ENCODE measurements around the gene MXD1. TPM values are rescaled to one million over a fixed set of nuclear protein-coding genes. Genes with fewer than 3 reads are reported as not detected.

MXD1 gene
- total and polyA plus RNA-seq, 2 of the 4 experiments (the other 2 are of a cell fraction): 2.0 to 3.7 TPM

- dilution Hi-C loops (cut with HindIII; ENCODE audit: low sequenced_read_pairs, unreplicated experiment) (no loop called here), in situ Hi-C loops (cut with MboI; ENCODE audit: low sequenced_read_pairs) (no loop called here), intact Hi-C loops (cut with micrococcal nuclease) (no loop called here)
- Histone ChIP-seq H2BK120ac (ENCODE audit: low read depth, low read length) (no peak overlapping the region), H3K4me1 (ENCODE audit: control insufficient read depth, insufficient read depth, low read length) (peaks cover 3% of the 10 kb centered on the region; the same call in 1 of the 2 replicates), H2AK9ac (replicated peaks; ENCODE audit: low read depth, low read length, poor library complexity) (no peak overlapping the region), H2AK5ac (ENCODE audit: low read depth, low read length) (0 out of 2 replicates have a peak overlapping the region, but pooled peaks have one; percentile 7), H2BK20ac (ENCODE audit: low read depth, low read length) (no peak overlapping the region), H3K4ac (ENCODE audit: low read depth, low read length) (no peak overlapping the region), H3K27ac (ENCODE audit: insufficient read depth, low read length) (no peak overlapping the region), H3K9me3 (ENCODE audit: control insufficient read depth, insufficient read depth, low read length) (no peaks in the 10 kb centered on the region), H3K9ac (ENCODE audit: low read depth, low read length) (no peak overlapping the region), H3K23ac (ENCODE audit: low read depth, low read length) (no peak overlapping the region), H4K20me1 (ENCODE audit: insufficient read depth, low read length) (no peaks in the 10 kb centered on the region), H2BK15ac (ENCODE audit: low read depth, low read length) (0 out of 3 replicates have a peak overlapping the region, but pooled peaks have one; percentile 56), H4K91ac (ENCODE audit: insufficient read depth, low read depth, low read length) (no peak overlapping the region), H3K27me3 (ENCODE audit: control insufficient read depth, insufficient read depth, low read length) (0 out of 2 replicates have a peak, but pooled peaks cover 2% of the 10 kb centered on the region), H2AFZ (replicated peaks; ENCODE audit: low read length, poor library complexity) (peak overlapping the region; percentile 5), H3K4me3 (ENCODE audit: insufficient read depth, low read depth, low read length) (no peak overlapping the region), H3K4me2 (ENCODE audit: low read depth, low read length) (no peak overlapping the region), H3K56ac (ENCODE audit: extremely low read depth, insufficient read depth, low read length) (no peak overlapping the region), H3K79me1 (ENCODE audit: low read depth in 1 of 2, low read length in 2 of 2) (no peaks in the 10 kb centered on the region), H4K8ac (ENCODE audit: low read depth in 2 of 2, low read length in 2 of 2) (no peak overlapping the region), H4K5ac (ENCODE audit: low read depth, low read length) (no peak overlapping the region), H3K18ac (ENCODE audit: low read depth, low read length) (no peak overlapping the region), H3K14ac (replicated peaks; ENCODE audit: low read depth, low read length) (no peak overlapping the region), H2BK5ac (ENCODE audit: low read depth, low read length, poor library complexity, severe bottlenecking) (no peak overlapping the region), H3K36me3 (ENCODE audit: control insufficient read depth, insufficient read depth, low read length) (no peaks in the 10 kb centered on the region), H3K9me1 (ENCODE audit: insufficient read depth, low read length) (peaks cover 8% of the 10 kb centered on the region; the same call in 1 of the 2 replicates)
- no peak for ATAC-seq (ENCODE audit: low read depth)
- ChIA-PET CTCF (no interaction called here), POLR2A (ENCODE audit: unreplicated experiment) (no interaction called here)
- no peak for TF ChIP-seq NFE2L2 (IDR thresholded peaks at IDR 0.05; ENCODE audit: low read depth, low read length)
- TF ChIP-seq USF2 (IDR thresholded peaks at IDR 0.05; ENCODE audit: low read depth, low read length): no peak
- no peak for TF ChIP-seq POLR2A (IDR thresholded peaks at IDR 0.05; ENCODE audit: low read depth, low read length)
- no peak for TF ChIP-seq BHLHE40 (IDR thresholded peaks at IDR 0.05; ENCODE audit: low read depth, low read length)
- no peak for TF ChIP-seq MAFK (IDR thresholded peaks at IDR 0.05; ENCODE audit: low read depth, low read length)
- TF ChIP-seq CEBPB (IDR thresholded peaks at IDR 0.05; ENCODE audit: low read depth, low read length): no peak
- no peak for TF ChIP-seq MXI1 (IDR thresholded peaks at IDR 0.05; ENCODE audit: borderline replicate concordance, low read depth, low read length)
- TF ChIP-seq RCOR1 (IDR thresholded peaks at IDR 0.05; ENCODE audit: insufficient replicate concordance, low read length): no peak
- no peak for TF ChIP-seq RAD21 (IDR thresholded peaks at IDR 0.05; ENCODE audit: low read length)
- no peak for TF ChIP-seq FOS (IDR thresholded peaks at IDR 0.05; ENCODE audit: low read depth, low read length)
- no peak for TF ChIP-seq RFX5 (IDR thresholded peaks at IDR 0.05; ENCODE audit: low read depth, low read length)
- TF ChIP-seq ELK1 (IDR thresholded peaks at IDR 0.05; ENCODE audit: borderline replicate concordance, low read depth, low read length): no peak
- no peak for TF ChIP-seq CHD1 (IDR thresholded peaks at IDR 0.05; ENCODE audit: low read depth, low read length)
- no peak for TF ChIP-seq CTCF (conservative IDR thresholded peaks at IDR 0.05; ENCODE audit: low read depth, low read length)
- no peak for DNase-seq
- no TSS peak for BruUV-seq (replicated peaks)
- 100% methylated on average over 1 of the region's 4 CpGs; no CpG with 5 or more reads in 1 of the 2 experiments for WGBS, 2 experiments (ENCODE audit: extremely low coverage in 2 of 2, insufficient read length in 1 of 2)
Measured at GRCh38 chr2:69977906-69978482, 63.1 kb downstream of the MXD1 start.
